K562 (cell line): ENCODE measurements around the gene FUT2. TPM values are rescaled to one million over a fixed set of nuclear protein-coding genes. Genes with fewer than 3 reads are reported as not detected.

Experiments
- ATAC-seq: fragments of 200-7000 bp; cut with Tn5 transposase; 3 replicates; pipeline ENCODE4 v1.9.1; 2020; ENCODE audit warnings: moderate library complexity
- BruUV-seq: library from RNA; stranded (reverse); fragments of 400-500 nt; replicated peaks from 2 replicates; lab custom pipeline; 2021; lab: Mats Ljungman, UMichigan
- CTCF ChIA-PET: fragments of 300-600 bp; formaldehyde crosslinking; extraction: SDS; loops from one replicate; lab custom pipeline; 2021; ENCODE audit warnings: low intra/inter-chr PET ratio; lab: Yijun Ruan, JAX
- POLR2A ChIA-PET: fragments of 300-600, 350-650 bp; sonication (Branson Sonifier 250); formaldehyde crosslinking; extraction: SDS; loops from one replicate; lab custom pipeline; 2021; ENCODE audit warnings: antibody characterized with exemption, inconsistent platforms; lab: Yijun Ruan, JAX
- DNase-seq, 4 experiments: peaks; one replicate each; pipeline versions ENCODE4 v3.0.0 to v3.0.0-alpha.2; 2011 to 2018; ENCODE audit warnings: low spot score in 3 of 4, mixed read lengths in 3 of 4; ENCODE audit errors: extremely low read depth in 1 of 4
- FAIRE-seq: peaks from 2 replicates; lab custom pipeline; 2011; peaks lifted over from hg19 to GRCh38; lab: Jason Lieb, UNC
- H2AFZ ChIP-seq: 2 replicates; pipeline ENCODE4 v1.6.0; 2011; ENCODE audit warnings: low read depth, low read length, control low read depth, inconsistent platforms
- H3K27ac ChIP-seq: fragments of 200-600 bp; 3 replicates; pipeline ENCODE4 v1.8.0; 2011; ENCODE audit warnings: low read depth, mild to moderate bottlenecking, control low read depth, inconsistent platforms, low read length, moderate library complexity, mixed read lengths; ENCODE audit errors: extremely low read depth
- H3K27me3 ChIP-seq, 2 experiments: fragments of 300-600 bp in 1 of 2; 2 replicates in 1 of 2; 3 replicates in 1 of 2; pipeline versions ENCODE4 v1.6.0 to v1.8.0; 2011; ENCODE audit warnings: inconsistent platforms in 2 of 2, low read length in 2 of 2, mild to moderate bottlenecking in 1 of 2, mixed read lengths in 1 of 2, moderate library complexity in 1 of 2; ENCODE audit not compliant: control insufficient read depth in 2 of 2, insufficient read depth in 2 of 2
- H3K36me3 ChIP-seq: fragments of 300-600 bp; 3 replicates; pipeline ENCODE4 v1.8.0; 2011; ENCODE audit warnings: mild to moderate bottlenecking, low read length, inconsistent platforms; ENCODE audit not compliant: control insufficient read depth, insufficient read depth
- H3K4me1 ChIP-seq, 2 experiments: fragments of 200-600 bp in 1 of 2; replicated peaks in 1 of 2; 2 replicates in 1 of 2; 3 replicates in 1 of 2; pipeline versions ENCODE4 v1.5.1 to v1.8.0; 2011; ENCODE audit warnings: inconsistent platforms in 2 of 2, low read length in 2 of 2, mild to moderate bottlenecking in 1 of 2, mixed read lengths in 1 of 2, moderate library complexity in 1 of 2; ENCODE audit not compliant: control insufficient read depth in 2 of 2, insufficient read depth in 2 of 2
- H3K4me2 ChIP-seq: 2 replicates; pipeline ENCODE4 v1.6.1; 2011; ENCODE audit warnings: low read length, control low read depth, inconsistent platforms, mixed read lengths; ENCODE audit not compliant: insufficient read depth
- H3K4me3 ChIP-seq: fragments of 200-600 bp; sonication (generic), shearing (Covaris generic); 2 replicates; pipeline ENCODE4 v1.5.1; 2016; ENCODE audit warnings: control low read depth, inconsistent platforms
- H3K79me2 ChIP-seq: fragments of 200-600 bp; 3 replicates; pipeline ENCODE4 v1.8.0; 2011; ENCODE audit warnings: low read length, inconsistent platforms; ENCODE audit not compliant: control insufficient read depth, insufficient read depth
- H3K9ac ChIP-seq, 2 experiments: 2 replicates each; pipeline versions ENCODE4 v1.6.0 to v1.6.1; 2011; ENCODE audit warnings: low read depth in 2 of 2, low read length in 2 of 2, control low read depth in 1 of 2, inconsistent platforms in 1 of 2, mild to moderate bottlenecking in 1 of 2, mixed read lengths in 1 of 2; ENCODE audit not compliant: insufficient read depth in 1 of 2
- H3K9me1 ChIP-seq: one replicate; pipeline ENCODE4 v1.6.0; 2011; ENCODE audit warnings: inconsistent platforms, mild to moderate bottlenecking, low read length, moderate library complexity; ENCODE audit not compliant: control insufficient read depth, insufficient read depth
- H3K9me3 ChIP-seq: replicated peaks from 2 replicates; pipeline ENCODE4 v1.5.1; 2011; ENCODE audit warnings: low read depth, low read length, inconsistent platforms; ENCODE audit not compliant: control insufficient read depth, insufficient read depth
- H4K20me1 ChIP-seq: replicated peaks from 2 replicates; pipeline ENCODE4 v1.6.1; 2011; ENCODE audit warnings: low read length, inconsistent platforms, mixed read lengths; ENCODE audit not compliant: control insufficient read depth, insufficient read depth
- CREBBP ChIP-seq: IDR thresholded peaks from one replicate; pipeline ENCODE4 v1.6.1; 2012; ENCODE audit warnings: low read depth, mild to moderate bottlenecking, control low read depth, inconsistent platforms, low read length
- RBM25 ChIP-seq: fragments of 200-400 bp; formaldehyde crosslinking; IDR thresholded peaks from 2 replicates; pipeline ENCODE4 v1.6.1; 2018; ENCODE audit warnings: low read length, low read depth, moderate library complexity; ENCODE audit not compliant: severe bottlenecking
- ZNF121 ChIP-seq: sonication (generic); formaldehyde crosslinking; conservative IDR thresholded peaks from 2 replicates; pipeline ENCODE4 v1.8.0; 2022; ENCODE audit warnings: missing genetic modification reagents
- WGBS: fragments of 100-300 bp; shearing (Covaris generic); methylation state at CpG from one replicate; pipeline ENCODE4 v1.1.6; 2016; ENCODE audit warnings: low coverage, mixed read lengths; ENCODE audit not compliant: insufficient coverage; ENCODE audit errors: missing lambda C conversion rate; 5-methylcytosine and 5-hydroxymethylcytosine counted together
- in situ Hi-C: fragments of 300-500 bp; cut with MboI; formaldehyde crosslinking; loops from 4 replicates; pipeline ENCODE4 v1.15.0; 2018; ENCODE audit warnings: inconsistent platforms, mixed read lengths
- intact Hi-C: fragments of 100-400 bp; cut with micrococcal nuclease; formaldehyde crosslinking; loops from 2 replicates; pipeline ENCODE4 v1.14.2; 2022
- polyA plus RNA-seq, 8 experiments: library from polyadenylated mRNA; depleted of rRNA in 4 of 8; stranded (reverse) in 5 of 8; unstranded in 3 of 8; fragments of >200 nt; fragmentation: Nextera tagmentation in 2 of 8; fragmentation: Illumina TruSeq in 1 of 8; extraction: Ambion mirVana in 2 of 8; extraction: Trizol in 1 of 8; gene quantifications; 2 replicates each; pipeline versions ENCODE4 v1.2.1 to v1.2.3, GENCODE V29; 2011 to 2014; ENCODE audit warnings: inconsistent platforms in 1 of 8, missing spikeins in 1 of 8
- total RNA-seq, 7 experiments: library from RNA; depleted of rRNA in 6 of 7; stranded (reverse); fragments of >200 nt in 6 of 7; fragmentation: Illumina TruSeq in 2 of 7; extraction: Trizol in 2 of 7; gene quantifications; 2 replicates each; pipeline versions ENCODE4 v1.2.1 to v1.2.3, GENCODE V29; 2011 to 2021; ENCODE audit warnings: low replicate concordance in 1 of 7

Gene FUT2
- total and polyA plus RNA-seq, 9 of the 15 experiments (the other 6 are each of a cell fraction or from before 2014, with no cell fraction given) = 0.03 to 0.04 TPM; not detected in 7

- CTCF ChIA-PET = no interaction called here
- H3K27me3 ChIP-seq = no peaks in the 10 kb centered on the region
- H3K4me1 ChIP-seq = peaks cover 12 to 44% of the 10 kb centered on the region in 2 experiments; a peak in 4 of 5 replicates
- no peaks in the 10 kb centered on the region for H3K79me2 ChIP-seq
- no peak overlapping the region for H2AFZ ChIP-seq
- H3K9me1 ChIP-seq = no peaks in the 10 kb centered on the region
- FAIRE-seq = no peak
- H4K20me1 ChIP-seq = no peaks in the 10 kb centered on the region
- TF ChIP-seq ZNF121 (CRISPR knock-in tag) (peak; percentile 88), RBM25 (peak; percentile 10), CREBBP (no peak)
- TF ChIP-seq, all 486 proteins: peak for 2
- ATAC-seq (no peak), DNase-seq (no peak)
- intact Hi-C loops (no loop called here), in situ Hi-C loops (no loop called here)
- Histone ChIP-seq H3K4me2 (no peak overlapping the region), H3K36me3 (peaks cover 4% of the 10 kb centered on the region; the same call in 2 of the 3 replicates), H3K27ac (no peak overlapping the region), H3K9ac (no peak overlapping the region), H3K9me3 (no peaks in the 10 kb centered on the region), H3K4me3 (no peak overlapping the region)
- WGBS = 78% methylated on average over 11 of the region's 11 CpGs
- BruUV-seq = no TSS peak
- POLR2A ChIA-PET = interaction anchor here (0.6 to 1.2 kb wide), 2 partner anchors 12 to 534 kb away, joined by 3 read pairs; no protein-coding TSS in a partner anchor
These were observed 26.5 kb downstream of the FUT2 start for GRCh38 chr19:48722196-48722708.
